GM12864 (cell line): ENCODE measurements around the gene CADM1.
A peak's percentile ranks its signal among the peaks of the same experiment; 100 is the strongest.

Experiments used
- DNase-seq: peaks from one replicate; pipeline ENCODE4 v3.0.0-alpha.2; 2011; ENCODE audit warnings: low read depth
- H3K4me3 ChIP-seq: 2 replicates; pipeline ENCODE4 v1.5.1; 2011; ENCODE audit warnings: mild to moderate bottlenecking, low read depth, low read length, control low read depth
- CTCF ChIP-seq: IDR thresholded peaks from 2 replicates; pipeline ENCODE4 v1.5.1; 2011; ENCODE audit warnings: low read depth, mild to moderate bottlenecking, moderate library complexity, low read length, control low read depth, inconsistent platforms; ENCODE audit errors: missing control alignments

CADM1 gene

GRCh38 chr11:115383431-115383830 is 120.8 kb downstream of the CADM1 start:
- no peak for TF ChIP-seq CTCF
- DNase-seq = no peak
- H3K4me3 ChIP-seq = no peak overlapping the region

GRCh38 chr11:115379528-115379927 is 124.7 kb downstream of the CADM1 start:
- peak; percentile 35 for DNase-seq
- no peak overlapping the region for H3K4me3 ChIP-seq
- no peak for TF ChIP-seq CTCF

- TF ChIP-seq CTCF = no peak
- no peak overlapping the region for H3K4me3 ChIP-seq
- no peak for DNase-seq
Measured at GRCh38 chr11:115378557-115378956, 125.7 kb downstream of the CADM1 start.

- no peak overlapping the region for H3K4me3 ChIP-seq
- no peak for DNase-seq
- no peak for TF ChIP-seq CTCF
Measured at GRCh38 chr11:115377882-115378296, 126.3 kb downstream of the CADM1 start.

- no peak for DNase-seq
- no peak for TF ChIP-seq CTCF
- H3K4me3 ChIP-seq = no peak overlapping the region
Measured at GRCh38 chr11:115368616-115369015, 135.6 kb downstream of the CADM1 start.

GRCh38 chr11:115366826-115367225 is 137.4 kb downstream of the CADM1 start:
- DNase-seq = no peak
- no peak for TF ChIP-seq CTCF
- no peak overlapping the region for H3K4me3 ChIP-seq

- no peak overlapping the region for H3K4me3 ChIP-seq
- DNase-seq = no peak
- no peak for TF ChIP-seq CTCF
Measured at GRCh38 chr11:115365907-115366306, 138.3 kb downstream of the CADM1 start.
